GM21717 (cell line): Measurements from ENCODE around the gene CLGN.

Experiments
- ATAC-seq: cut with Tn5 transposase; IDR thresholded peaks from one replicate; pipeline ENCODE4 v1.9.1; 2021; ENCODE audit warnings: mild to moderate bottlenecking, moderate library complexity; ENCODE audit not compliant: unreplicated experiment

Gene CLGN

DNA sequence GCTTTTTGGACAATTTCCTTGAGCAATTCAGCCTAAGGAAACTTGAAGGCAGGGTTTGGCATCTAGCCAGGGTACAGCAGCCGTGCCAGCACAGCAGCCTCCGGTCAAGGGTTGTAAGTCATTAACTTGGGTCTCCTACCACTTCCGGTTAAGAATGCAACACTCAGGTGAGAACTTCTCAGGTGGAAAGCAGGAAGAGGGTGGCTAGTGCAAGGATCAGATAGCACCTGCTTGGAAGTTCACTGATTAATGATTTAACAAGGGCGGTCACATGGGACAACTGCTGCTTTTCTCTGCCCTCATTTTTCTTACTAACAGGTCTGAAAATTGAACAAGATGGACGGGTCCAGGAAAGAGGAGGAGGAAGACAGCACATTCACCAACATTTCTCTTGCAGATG, 84.1 kb downstream of the CLGN start:
- no peak for ATAC-seq

DNA sequence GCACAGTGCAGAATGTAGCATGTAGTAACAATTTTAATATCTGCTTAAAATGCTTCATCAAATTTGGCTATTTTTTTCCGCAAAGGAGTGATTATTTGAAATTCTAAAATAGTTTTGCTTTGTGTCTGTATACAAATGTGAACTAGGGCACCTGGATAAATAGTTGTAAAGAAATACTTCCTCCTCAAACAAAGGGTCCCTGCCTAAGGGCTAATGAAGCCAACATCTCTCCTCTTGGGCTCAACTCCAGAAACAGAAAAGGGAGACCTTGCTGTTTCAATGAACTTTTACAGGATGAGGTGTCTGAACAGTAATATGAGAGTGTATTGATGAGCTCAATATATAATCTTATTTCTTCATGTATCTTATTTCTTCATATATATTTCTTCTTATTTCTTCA, 84.8 kb downstream of the CLGN start:
- ATAC-seq: no peak
